Body of pancreas (tissue), 4 donors: ENCODE results near the gene SEMA6B.

Experiments used
- POLR2A ChIP-seq, 3 donors: fragments of 450-650 bp; IDR thresholded peaks; one replicate each; pipeline ENCODE4 v1.6.1; 2016; ENCODE audit warnings: antibody characterized with exemption in 3 of 3, mild to moderate bottlenecking in 2 of 3
- TF ChIP-seq, protein P1 (sequence below), 7 experiments: fragments of 450-650 bp in 4 of 7; fragments of 200-600 bp in 3 of 7; sonication (generic) in 3 of 7; IDR thresholded peaks; one replicate each; pipeline ENCODE4 v1.5.1; 2016 to 2019; ENCODE audit warnings: antibody characterized with exemption in 7 of 7

DNA sequence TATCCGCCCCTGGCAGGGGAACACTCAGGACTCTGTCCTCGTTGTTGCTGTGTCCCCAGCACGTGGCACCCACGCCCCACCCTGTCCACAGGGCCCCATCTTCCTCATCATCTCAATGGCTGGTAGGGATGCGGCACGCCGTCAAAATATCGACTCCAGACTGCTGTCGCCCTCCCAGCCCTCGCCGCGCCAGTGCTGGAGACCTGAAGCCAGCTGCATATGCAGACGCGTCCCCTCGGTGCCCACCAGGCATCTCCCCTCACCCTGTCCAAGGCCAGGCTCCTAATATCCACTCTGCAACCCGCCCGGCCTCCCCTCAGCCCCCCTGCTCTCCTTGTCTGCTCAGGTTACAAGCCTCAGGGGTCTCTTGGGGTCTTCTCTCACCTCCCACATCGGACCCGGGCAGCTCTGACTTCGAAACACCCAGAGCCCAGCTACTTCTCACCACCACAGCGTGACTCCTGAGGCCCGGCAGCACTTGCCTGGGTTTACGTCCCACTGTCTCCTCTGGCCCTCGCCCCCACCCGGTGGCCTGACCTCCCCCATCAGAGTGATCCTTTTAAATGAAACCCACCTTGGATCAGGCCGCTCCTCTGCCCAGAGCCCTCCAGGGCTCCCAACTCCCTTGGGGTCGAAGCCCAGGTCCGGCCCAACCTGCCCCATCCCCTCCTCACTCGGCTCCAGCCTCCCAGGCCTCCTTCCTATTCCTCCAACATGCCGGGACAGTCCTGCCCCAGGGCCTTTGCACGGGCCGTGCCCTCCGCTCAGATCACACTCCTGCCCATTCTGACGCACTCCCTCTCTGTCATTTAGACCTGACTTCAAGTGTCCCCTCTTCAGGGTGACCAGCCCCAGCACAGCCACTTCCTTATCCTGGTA, 53.7 kb downstream of the SEMA6B start:
- TF ChIP-seq, protein P1, sequence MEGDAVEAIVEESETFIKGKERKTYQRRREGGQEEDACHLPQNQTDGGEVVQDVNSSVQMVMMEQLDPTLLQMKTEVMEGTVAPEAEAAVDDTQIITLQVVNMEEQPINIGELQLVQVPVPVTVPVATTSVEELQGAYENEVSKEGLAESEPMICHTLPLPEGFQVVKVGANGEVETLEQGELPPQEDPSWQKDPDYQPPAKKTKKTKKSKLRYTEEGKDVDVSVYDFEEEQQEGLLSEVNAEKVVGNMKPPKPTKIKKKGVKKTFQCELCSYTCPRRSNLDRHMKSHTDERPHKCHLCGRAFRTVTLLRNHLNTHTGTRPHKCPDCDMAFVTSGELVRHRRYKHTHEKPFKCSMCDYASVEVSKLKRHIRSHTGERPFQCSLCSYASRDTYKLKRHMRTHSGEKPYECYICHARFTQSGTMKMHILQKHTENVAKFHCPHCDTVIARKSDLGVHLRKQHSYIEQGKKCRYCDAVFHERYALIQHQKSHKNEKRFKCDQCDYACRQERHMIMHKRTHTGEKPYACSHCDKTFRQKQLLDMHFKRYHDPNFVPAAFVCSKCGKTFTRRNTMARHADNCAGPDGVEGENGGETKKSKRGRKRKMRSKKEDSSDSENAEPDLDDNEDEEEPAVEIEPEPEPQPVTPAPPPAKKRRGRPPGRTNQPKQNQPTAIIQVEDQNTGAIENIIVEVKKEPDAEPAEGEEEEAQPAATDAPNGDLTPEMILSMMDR (IDR thresholded peaks at IDR 0.05), result no peak
- no peak for TF ChIP-seq POLR2A (IDR thresholded peaks at IDR 0.05)
